ENCODE data around the gene SPX. TPM values are rescaled to one million over a fixed set of nuclear protein-coding genes. Genes with fewer than 3 reads are reported as not detected.

Gene SPX
- polyA plus RNA-seq, 3 donors = 14.7 to 21.3 (median 18.9) TPM

GRCh38 chr12:21573733-21574358, 47.8 kb downstream of the SPX start:
- DNase-seq (ENCODE audit: low read depth in 3 of 3, low spot score in 2 of 3) = no peak

- no peak for DNase-seq (ENCODE audit: low read depth in 3 of 3, low spot score in 2 of 3)
Observed at GRCh38 chr12:21576431-21576830, 50.3 kb downstream of the SPX start.

- DNase-seq (ENCODE audit: low read depth in 3 of 3, low spot score in 2 of 3) = no peak
Observed at GRCh38 chr12:21577516-21577915, 51.4 kb downstream of the SPX start.

- DNase-seq (ENCODE audit: low read depth in 3 of 3, low spot score in 2 of 3) = no peak
Observed at GRCh38 chr12:21580748-21581516, 54.8 kb downstream of the SPX start.

Other genes with a start within 250 kb of the SPX start
- gene SLCO1A2, start 191.4 kb upstream of the SPX start, polyA plus RNA-seq (ENCODE audit: insufficient read length in 3 of 3) = 1 to 10 TPM in 1 of 3 donors, under 1 TPM in 2; 0.03 to 1.5 (median 0.15) TPM
- gene IAPP, start 153.4 kb upstream of the SPX start, polyA plus RNA-seq (ENCODE audit: insufficient read length in 3 of 3) = not detected
- gene PYROXD1, start 88.6 kb upstream of the SPX start, polyA plus RNA-seq (ENCODE audit: insufficient read length in 3 of 3) = 10 to 100 TPM; 16.4 to 19.9 (median 17.8) TPM
- 10 to 100 TPM; 33.8 to 38.8 (median 35.0) TPM for gene RECQL, start 24.7 kb upstream of the SPX start, polyA plus RNA-seq (ENCODE audit: insufficient read length in 3 of 3)
- 10 to 100 TPM; 36.6 to 42.2 (median 41.6) TPM for gene GOLT1B, start 24.5 kb upstream of the SPX start, polyA plus RNA-seq (ENCODE audit: insufficient read length in 3 of 3)
- under 1 TPM in 2 of 3 donors, not detected in 1; 0.08 to 0.19 TPM for gene GYS2, start 78.6 kb downstream of the SPX start, polyA plus RNA-seq (ENCODE audit: insufficient read length in 3 of 3)
- 1,000 to 10,000 TPM; 1,824 to 1,884 (median 1,835) TPM for gene LDHB, start 131.5 kb downstream of the SPX start, polyA plus RNA-seq (ENCODE audit: insufficient read length in 3 of 3)
- 10 to 100 TPM; 21.1 to 22.3 (median 22.2) TPM for gene KCNJ8, start 248.4 kb downstream of the SPX start, polyA plus RNA-seq (ENCODE audit: insufficient read length in 3 of 3)

All from right renal cortex interstitium (tissue), 3 donors.